H9 (cell line): ENCODE measurements around the gene GCHFR. TPM values are rescaled to one million over a fixed set of nuclear protein-coding genes. Genes with fewer than 3 reads are reported as not detected.

ENCODE experiments used
- DNase-seq: peaks from one replicate; pipeline ENCODE4 v3.0.0-alpha.2; 2017
- H2AFZ ChIP-seq: one replicate; pipeline ENCODE4 v1.6.1; 2013; ENCODE audit warnings: mild to moderate bottlenecking, low read length, control low read depth, moderate library complexity
- H2AK5ac ChIP-seq: 2 replicates; pipeline ENCODE4 v1.6.1; 2013; ENCODE audit warnings: low read length, control low read depth, mixed read lengths; ENCODE audit not compliant: insufficient read length
- H2BK120ac ChIP-seq: one replicate; pipeline ENCODE4 v1.6.1; 2013; ENCODE audit warnings: low read depth, mild to moderate bottlenecking, low read length, control low read depth, inconsistent platforms; ENCODE audit not compliant: poor library complexity, severe bottlenecking
- H2BK12ac ChIP-seq: 2 replicates; pipeline ENCODE4 v1.6.1; 2013; ENCODE audit warnings: low read length, control low read depth, mixed read lengths, low read depth; ENCODE audit not compliant: insufficient read length
- H2BK15ac ChIP-seq: 2 replicates; pipeline ENCODE4 v1.6.1; 2013; ENCODE audit warnings: low read depth, low read length, control low read depth
- H2BK20ac ChIP-seq: one replicate; pipeline ENCODE4 v1.6.1; 2013; ENCODE audit warnings: low read depth, mild to moderate bottlenecking, low read length, control low read depth, inconsistent platforms; ENCODE audit not compliant: poor library complexity, severe bottlenecking
- H2BK5ac ChIP-seq: 2 replicates; pipeline ENCODE4 v1.6.1; 2013; ENCODE audit warnings: low read length, control low read depth, mixed read lengths; ENCODE audit not compliant: insufficient read length
- H3K14ac ChIP-seq: 2 replicates; pipeline ENCODE4 v1.6.1; 2013; ENCODE audit warnings: low read length, control low read depth; ENCODE audit not compliant: insufficient read depth
- H3K18ac ChIP-seq: 2 replicates; pipeline ENCODE4 v1.6.1; 2013; ENCODE audit warnings: low read depth, mild to moderate bottlenecking, mixed read lengths, low read length, control low read depth; ENCODE audit not compliant: insufficient read length
- H3K23ac ChIP-seq: 2 replicates; pipeline ENCODE4 v1.6.1; 2013; ENCODE audit warnings: low read length, control low read depth, mixed read lengths, low read depth; ENCODE audit not compliant: insufficient read length
- H3K23me2 ChIP-seq: 2 replicates; pipeline ENCODE4 v1.6.1; 2013; ENCODE audit warnings: low read depth, mild to moderate bottlenecking, mixed read lengths, low read length, control low read depth; ENCODE audit not compliant: insufficient read length, poor library complexity, severe bottlenecking
- H3K27ac ChIP-seq: 2 replicates; pipeline ENCODE4 v1.5.1; 2013; ENCODE audit warnings: low read length, control low read depth, mixed read lengths, low read depth; ENCODE audit not compliant: insufficient read length
- H3K27me3 ChIP-seq: 2 replicates; pipeline ENCODE4 v1.6.1; 2013; ENCODE audit warnings: low read length, control low read depth, inconsistent platforms; ENCODE audit not compliant: insufficient read depth
- H3K4ac ChIP-seq: 2 replicates; pipeline ENCODE4 v1.6.1; 2013; ENCODE audit warnings: low read depth, mild to moderate bottlenecking, control low read depth, inconsistent platforms, low read length, moderate library complexity
- H3K4me1 ChIP-seq: 2 replicates; pipeline ENCODE4 v1.6.1; 2013; ENCODE audit warnings: low read length, control low read depth, inconsistent platforms; ENCODE audit not compliant: insufficient read depth
- H3K4me2 ChIP-seq: 2 replicates; pipeline ENCODE4 v1.6.1; 2013; ENCODE audit warnings: low read length, control low read depth, mixed read lengths; ENCODE audit not compliant: insufficient read length, insufficient read depth
- H3K56ac ChIP-seq: 2 replicates; pipeline ENCODE4 v1.6.1; 2013; ENCODE audit warnings: low read depth, mild to moderate bottlenecking, mixed read lengths, low read length, control low read depth; ENCODE audit not compliant: insufficient read length
- H3K79me1 ChIP-seq: 2 replicates; pipeline ENCODE4 v1.6.1; 2013; ENCODE audit warnings: low read depth, mild to moderate bottlenecking, moderate library complexity, low read length, control low read depth, inconsistent platforms; ENCODE audit not compliant: insufficient read depth, poor library complexity, severe bottlenecking
- H3K79me2 ChIP-seq: 2 replicates; pipeline ENCODE4 v1.6.1; 2013; ENCODE audit warnings: low read length, control low read depth, inconsistent platforms; ENCODE audit not compliant: insufficient read depth
- H3K9ac ChIP-seq: 2 replicates; pipeline ENCODE4 v1.6.1; 2013; ENCODE audit warnings: low read length, control low read depth, mixed read lengths; ENCODE audit not compliant: insufficient read length; ENCODE audit errors: extremely low read depth
- H3K9me3 ChIP-seq: one replicate; pipeline ENCODE4 v1.6.1; 2013; ENCODE audit warnings: low read depth, low read length, inconsistent platforms; ENCODE audit not compliant: control insufficient read depth
- H3T11ph ChIP-seq: one replicate; pipeline ENCODE4 v1.6.1; 2013; ENCODE audit warnings: mild to moderate bottlenecking, low read length, control low read depth, inconsistent platforms
- H4K20me1 ChIP-seq: one replicate; pipeline ENCODE4 v1.6.1; 2013; ENCODE audit not compliant: control insufficient read depth, insufficient read length, insufficient read depth
- H4K5ac ChIP-seq: 2 replicates; pipeline ENCODE4 v1.6.1; 2013; ENCODE audit warnings: low read depth, mild to moderate bottlenecking, mixed read lengths, low read length, control low read depth; ENCODE audit not compliant: insufficient read length
- H4K8ac ChIP-seq: replicated peaks from 2 replicates; pipeline ENCODE4 v1.6.1; 2013; ENCODE audit warnings: low read length, control low read depth, mixed read lengths, low read depth; ENCODE audit not compliant: insufficient read length
- H4K91ac ChIP-seq: 2 replicates; pipeline ENCODE4 v1.6.1; 2013; ENCODE audit warnings: low read depth, mild to moderate bottlenecking, moderate library complexity, mixed read lengths, low read length, control low read depth; ENCODE audit not compliant: insufficient read length
- H3K27ac Mint-ChIP-seq, 3 experiments: 2 replicates in 2 of 3; 3 replicates in 1 of 3; pipeline ENCODE4 v1.8.0; 2020 to 2021; ENCODE audit warnings: mixed read lengths in 3 of 3, mild to moderate bottlenecking in 1 of 3, moderate library complexity in 1 of 3
- H3K27me3 Mint-ChIP-seq: 2 replicates; pipeline ENCODE4 v1.8.0; 2021; ENCODE audit warnings: low read depth, mild to moderate bottlenecking, moderate library complexity, mixed read lengths
- H3K36me3 Mint-ChIP-seq, 3 experiments: 2 replicates in 2 of 3; 3 replicates in 1 of 3; pipeline ENCODE4 v1.8.0; 2020 to 2021; ENCODE audit warnings: low read depth in 3 of 3, mixed read lengths in 3 of 3; ENCODE audit not compliant: insufficient read depth in 1 of 3
- H3K4me1 Mint-ChIP-seq, 2 experiments: 2 replicates each; pipeline ENCODE4 v1.8.0; 2020; ENCODE audit warnings: mixed read lengths in 2 of 2
- H3K4me3 Mint-ChIP-seq, 2 experiments: 2 replicates in 1 of 2; 3 replicates in 1 of 2; pipeline ENCODE4 v1.8.0; 2020 to 2021; ENCODE audit warnings: mild to moderate bottlenecking in 2 of 2, mixed read lengths in 2 of 2, moderate library complexity in 1 of 2
- H3K9me3 Mint-ChIP-seq, 2 experiments: 2 replicates in 1 of 2; 3 replicates in 1 of 2; pipeline ENCODE4 v1.8.0; 2020; ENCODE audit warnings: mild to moderate bottlenecking in 2 of 2, mixed read lengths in 2 of 2, moderate library complexity in 1 of 2
- WGBS: extraction: QIAGEN DNeasy Blood & Tissue Kit; methylation state at CpG from one replicate; pipeline ENCODE4 v1.1.7; 2013; ENCODE audit warnings: missing lambda C conversion rate, low lambda C conversion rate, mixed read lengths; ENCODE audit not compliant: insufficient read length; ENCODE audit errors: extremely low coverage; 5-methylcytosine and 5-hydroxymethylcytosine counted together
- total RNA-seq: library from RNA; stranded (reverse); gene quantifications from 2 replicates; pipeline ENCODE4 v1.2.1, GENCODE V29; 2021
- TF ChIP-seq, protein P1 (sequence below): fragments of 200-600 bp; sonication (generic); conservative IDR thresholded peaks from 3 replicates; pipeline ENCODE4 v1.8.0; 2021; ENCODE audit warnings: antibody characterized with exemption, mild to moderate bottlenecking

The GCHFR gene
- total RNA-seq, 1 experiment from 2014 or later: 37.0 TPM

- no peak overlapping the region for H3K4ac ChIP-seq
- H3K18ac ChIP-seq: no peak overlapping the region
- H3K9me3 ChIP-seq: no peaks in the 10 kb centered on the region
- H4K8ac ChIP-seq: no peak overlapping the region
- H2BK120ac ChIP-seq: no peak overlapping the region
- H3K23me2 ChIP-seq: peaks cover 4% of the 10 kb centered on the region
- H2AFZ ChIP-seq: no peak overlapping the region
- no peak overlapping the region for H2BK15ac ChIP-seq
- peak overlapping the region in 1 of 3 experiments; percentile 58; a peak in 2 of 7 replicates for H3K27ac Mint-ChIP-seq
- TF ChIP-seq, protein P1, sequence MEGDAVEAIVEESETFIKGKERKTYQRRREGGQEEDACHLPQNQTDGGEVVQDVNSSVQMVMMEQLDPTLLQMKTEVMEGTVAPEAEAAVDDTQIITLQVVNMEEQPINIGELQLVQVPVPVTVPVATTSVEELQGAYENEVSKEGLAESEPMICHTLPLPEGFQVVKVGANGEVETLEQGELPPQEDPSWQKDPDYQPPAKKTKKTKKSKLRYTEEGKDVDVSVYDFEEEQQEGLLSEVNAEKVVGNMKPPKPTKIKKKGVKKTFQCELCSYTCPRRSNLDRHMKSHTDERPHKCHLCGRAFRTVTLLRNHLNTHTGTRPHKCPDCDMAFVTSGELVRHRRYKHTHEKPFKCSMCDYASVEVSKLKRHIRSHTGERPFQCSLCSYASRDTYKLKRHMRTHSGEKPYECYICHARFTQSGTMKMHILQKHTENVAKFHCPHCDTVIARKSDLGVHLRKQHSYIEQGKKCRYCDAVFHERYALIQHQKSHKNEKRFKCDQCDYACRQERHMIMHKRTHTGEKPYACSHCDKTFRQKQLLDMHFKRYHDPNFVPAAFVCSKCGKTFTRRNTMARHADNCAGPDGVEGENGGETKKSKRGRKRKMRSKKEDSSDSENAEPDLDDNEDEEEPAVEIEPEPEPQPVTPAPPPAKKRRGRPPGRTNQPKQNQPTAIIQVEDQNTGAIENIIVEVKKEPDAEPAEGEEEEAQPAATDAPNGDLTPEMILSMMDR: no peak
- no peaks in the 10 kb centered on the region for H3K79me1 ChIP-seq
- no peaks in the 10 kb centered on the region; the same call in 1 of the 2 replicates for H3K27me3 Mint-ChIP-seq
- H3T11ph ChIP-seq: no peak overlapping the region
- no peak overlapping the region for H3K27ac ChIP-seq
- H4K5ac ChIP-seq: no peak overlapping the region
- no peak overlapping the region for H3K4me2 ChIP-seq
- peaks cover 16 to 17% of the 10 kb centered on the region in 2 experiments for H3K4me1 Mint-ChIP-seq
- no peak overlapping the region for H3K23ac ChIP-seq
- H3K36me3 Mint-ChIP-seq: peaks cover 0 to 14% (median 0%) of the 10 kb centered on the region in 3 experiments; a peak in 3 of 7 replicates
- H3K14ac ChIP-seq: no peak overlapping the region
- H3K4me1 ChIP-seq: peaks cover 3% of the 10 kb centered on the region
- H2BK5ac ChIP-seq: no peak overlapping the region
- H3K56ac ChIP-seq: no peak overlapping the region
- no peaks in the 10 kb centered on the region for H4K20me1 ChIP-seq
- H4K91ac ChIP-seq: no peak overlapping the region
- no peak overlapping the region for H2AK5ac ChIP-seq
- no CpG with 5 or more reads among the region's 8 CpGs for WGBS
- 0 out of 5 replicates have a peak overlapping the region, but pooled peaks of 1 of the 2 experiments have one; percentile 38 for H3K4me3 Mint-ChIP-seq
- no peak overlapping the region for H2BK20ac ChIP-seq
- no peak overlapping the region for H3K9ac ChIP-seq
- no peaks in the 10 kb centered on the region for H3K9me3 Mint-ChIP-seq
- H3K79me2 ChIP-seq: no peaks in the 10 kb centered on the region
- no peak for DNase-seq
- no peak overlapping the region for H2BK12ac ChIP-seq
- no peaks in the 10 kb centered on the region for H3K27me3 ChIP-seq
Observed at GRCh38 chr15:40808861-40809450, 45.1 kb downstream of the GCHFR start.
